Measurements from ENCODE around the gene PNPLA2. TPM values are rescaled to one million over a fixed set of nuclear protein-coding genes. Genes with fewer than 3 reads are reported as not detected.

The PNPLA2 gene
- total RNA-seq, 1 experiment from 2014 or later = 66.5 TPM

DNA sequence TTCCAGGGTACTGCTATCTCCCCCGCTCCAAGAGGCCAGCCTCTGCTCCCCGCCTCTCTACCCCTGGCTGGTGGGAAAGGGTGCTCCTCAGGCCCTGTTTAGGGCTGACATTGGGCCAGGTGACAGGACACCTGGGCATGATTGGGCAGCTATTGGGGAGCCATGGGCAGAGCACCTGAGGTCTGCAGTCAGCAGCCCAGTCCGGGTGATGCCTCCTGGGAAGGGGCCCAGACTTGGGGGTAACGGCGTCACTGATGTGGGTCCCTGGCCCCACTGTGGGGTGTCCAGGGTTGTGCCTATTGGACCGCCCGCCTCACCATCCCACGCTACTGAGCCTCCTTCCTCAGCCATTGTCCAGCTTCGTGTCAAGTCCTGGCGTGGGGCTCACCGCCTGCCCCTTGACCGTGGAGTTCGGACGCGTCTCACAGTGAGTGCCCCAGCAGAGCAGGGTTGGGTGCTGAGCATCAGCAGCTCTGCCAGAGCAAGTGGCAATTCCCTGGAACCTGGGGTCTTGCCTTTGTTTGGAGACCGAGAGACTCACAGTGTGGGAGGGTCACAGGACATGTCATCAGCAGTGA is 38.7 kb upstream of the PNPLA2 start:
- ChIA-PET POLR2A (no interaction called here), CTCF (no interaction called here)
- no peak for ATAC-seq
- H3K4me3 Mint-ChIP-seq = no peak overlapping the region
- DNase-seq (ENCODE audit: low spot score) = no peak
- TF ChIP-seq CREM (CRISPR knock-in tag; IDR thresholded peaks at IDR 0.05) (no peak), ZNF232 (CRISPR knock-in tag; IDR thresholded peaks at IDR 0.05) (no peak), E2F4 (CRISPR knock-in tag; IDR thresholded peaks at IDR 0.05; ENCODE audit: borderline replicate concordance, low read depth) (no peak), FOXP1 (CRISPR knock-in tag; IDR thresholded peaks at IDR 0.05; ENCODE audit: borderline replicate concordance) (no peak)
- no peaks in the 10 kb centered on the region for H3K27me3 Mint-ChIP-seq (ENCODE audit: low read depth)
- H3K36me3 Mint-ChIP-seq = peaks cover 12% of the 10 kb centered on the region
- H3K9me3 Mint-ChIP-seq = no peaks in the 10 kb centered on the region
- H3K4me1 Mint-ChIP-seq = peaks cover 39% of the 10 kb centered on the region
- no peak overlapping the region for H3K27ac Mint-ChIP-seq

GRCh38 chr11:782264-783174 is 36.2 kb upstream of the PNPLA2 start:
- Mint-ChIP-seq H3K36me3 (peaks cover 12% of the 10 kb centered on the region), H3K4me1 (peaks cover 28% of the 10 kb centered on the region), H3K4me3 (peak overlapping the region; percentile 52), H3K27me3 (ENCODE audit: low read depth) (no peaks in the 10 kb centered on the region), H3K9me3 (no peaks in the 10 kb centered on the region), H3K27ac (peak overlapping the region; percentile 68; the same call in 1 of the 2 replicates)
- no peak for ATAC-seq
- TF ChIP-seq FOXP1 (CRISPR knock-in tag; IDR thresholded peaks at IDR 0.05; ENCODE audit: borderline replicate concordance) (peak; percentile 30; the same call in 1 of the 2 replicates), SP1 (CRISPR knock-in tag; conservative IDR thresholded peaks at IDR 0.05) (no peak)
- TF ChIP-seq, protein P1, sequence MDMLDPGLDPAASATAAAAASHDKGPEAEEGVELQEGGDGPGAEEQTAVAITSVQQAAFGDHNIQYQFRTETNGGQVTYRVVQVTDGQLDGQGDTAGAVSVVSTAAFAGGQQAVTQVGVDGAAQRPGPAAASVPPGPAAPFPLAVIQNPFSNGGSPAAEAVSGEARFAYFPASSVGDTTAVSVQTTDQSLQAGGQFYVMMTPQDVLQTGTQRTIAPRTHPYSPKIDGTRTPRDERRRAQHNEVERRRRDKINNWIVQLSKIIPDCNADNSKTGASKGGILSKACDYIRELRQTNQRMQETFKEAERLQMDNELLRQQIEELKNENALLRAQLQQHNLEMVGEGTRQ (CRISPR knock-in tag; IDR thresholded peaks at IDR 0.05) = no peak
- no peak for DNase-seq (ENCODE audit: low spot score)
- CTCF ChIA-PET = interaction anchor here (0.6 to 3.3 kb wide), 23 partner anchors 10 to 229 kb away, joined by 3 to 13 read pairs (median 3); partner anchors contain the start of genes RPLP2, SLC25A22 and TMEM80
- POLR2A ChIA-PET = interaction anchor here (1.1 to 1.7 kb wide), 2 partner anchors 11 to 14 kb away, joined by 5 to 8 read pairs; no protein-coding TSS in a partner anchor

DNA sequence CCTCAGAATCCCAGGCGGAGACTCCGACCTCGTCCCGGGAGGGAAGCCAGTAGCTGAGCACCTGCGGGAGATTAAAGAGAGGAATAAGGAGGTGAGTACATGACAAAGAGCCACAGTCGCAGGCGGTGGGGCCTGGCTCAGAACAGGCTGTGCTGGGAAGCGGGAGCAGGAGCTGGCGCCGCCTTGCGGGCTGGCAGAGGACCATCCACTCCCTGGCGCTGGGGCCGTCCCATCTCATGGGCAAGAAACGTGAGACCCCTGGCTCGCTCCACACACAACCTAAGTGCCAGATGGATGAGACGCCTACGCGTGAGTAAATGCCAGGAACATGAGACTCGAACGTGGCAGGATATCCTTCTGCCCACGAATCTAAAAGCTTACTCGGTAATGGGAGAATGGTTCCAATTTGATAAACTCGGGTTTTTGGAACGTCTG is 35.1 kb upstream of the PNPLA2 start:
- Mint-ChIP-seq H3K4me3 (peak overlapping the region; percentile 52), H3K9me3 (no peaks in the 10 kb centered on the region), H3K27me3 (ENCODE audit: low read depth) (no peaks in the 10 kb centered on the region), H3K4me1 (peaks cover 28% of the 10 kb centered on the region), H3K27ac (peak overlapping the region; percentile 97), H3K36me3 (peaks cover 12% of the 10 kb centered on the region)
- ChIA-PET CTCF (interaction anchor here (0.6 to 3.3 kb wide), 26 partner anchors 11 to 277 kb away, joined by 3 to 13 read pairs (median 4); partner anchors contain the start of genes RPLP2, SLC25A22, TALDO1 and TMEM80), POLR2A (interaction anchor here (0.7 to 1.7 kb wide), 3 partner anchors 9 to 138 kb away, joined by 3 to 8 read pairs (median 5); no protein-coding TSS in a partner anchor)
- ATAC-seq (peak; percentile 94), DNase-seq (ENCODE audit: low spot score) (peak; percentile 97)
- TF ChIP-seq SMAD3 (CRISPR knock-in tag; IDR thresholded peaks at IDR 0.05; ENCODE audit: borderline replicate concordance) (0 out of 2 replicates have a peak, but pooled peaks have one; percentile 16), ETV6 (CRISPR knock-in tag; IDR thresholded peaks at IDR 0.05) (peak; percentile 78), HMGXB4 (CRISPR knock-in tag; IDR thresholded peaks at IDR 0.05) (no peak), NR1H2 (CRISPR knock-in tag; IDR thresholded peaks at IDR 0.05) (no peak), ZBTB21 (CRISPR knock-in tag; IDR thresholded peaks at IDR 0.05; ENCODE audit: borderline replicate concordance) (no peak), ZNF423 (CRISPR knock-in tag; IDR thresholded peaks at IDR 0.05) (peak; percentile 73), E2F1 (CRISPR knock-in tag; IDR thresholded peaks at IDR 0.05) (no peak), SP1 (CRISPR knock-in tag; conservative IDR thresholded peaks at IDR 0.05) (peak; percentile 73)
- TF ChIP-seq, protein P1 (CRISPR knock-in tag; IDR thresholded peaks at IDR 0.05) = peak; percentile 28; the same call in 1 of the 2 replicates
- TF ChIP-seq, protein P2, sequence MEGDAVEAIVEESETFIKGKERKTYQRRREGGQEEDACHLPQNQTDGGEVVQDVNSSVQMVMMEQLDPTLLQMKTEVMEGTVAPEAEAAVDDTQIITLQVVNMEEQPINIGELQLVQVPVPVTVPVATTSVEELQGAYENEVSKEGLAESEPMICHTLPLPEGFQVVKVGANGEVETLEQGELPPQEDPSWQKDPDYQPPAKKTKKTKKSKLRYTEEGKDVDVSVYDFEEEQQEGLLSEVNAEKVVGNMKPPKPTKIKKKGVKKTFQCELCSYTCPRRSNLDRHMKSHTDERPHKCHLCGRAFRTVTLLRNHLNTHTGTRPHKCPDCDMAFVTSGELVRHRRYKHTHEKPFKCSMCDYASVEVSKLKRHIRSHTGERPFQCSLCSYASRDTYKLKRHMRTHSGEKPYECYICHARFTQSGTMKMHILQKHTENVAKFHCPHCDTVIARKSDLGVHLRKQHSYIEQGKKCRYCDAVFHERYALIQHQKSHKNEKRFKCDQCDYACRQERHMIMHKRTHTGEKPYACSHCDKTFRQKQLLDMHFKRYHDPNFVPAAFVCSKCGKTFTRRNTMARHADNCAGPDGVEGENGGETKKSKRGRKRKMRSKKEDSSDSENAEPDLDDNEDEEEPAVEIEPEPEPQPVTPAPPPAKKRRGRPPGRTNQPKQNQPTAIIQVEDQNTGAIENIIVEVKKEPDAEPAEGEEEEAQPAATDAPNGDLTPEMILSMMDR (IDR thresholded peaks at IDR 0.05) = peak; percentile 57
- TF ChIP-seq, protein P3, sequence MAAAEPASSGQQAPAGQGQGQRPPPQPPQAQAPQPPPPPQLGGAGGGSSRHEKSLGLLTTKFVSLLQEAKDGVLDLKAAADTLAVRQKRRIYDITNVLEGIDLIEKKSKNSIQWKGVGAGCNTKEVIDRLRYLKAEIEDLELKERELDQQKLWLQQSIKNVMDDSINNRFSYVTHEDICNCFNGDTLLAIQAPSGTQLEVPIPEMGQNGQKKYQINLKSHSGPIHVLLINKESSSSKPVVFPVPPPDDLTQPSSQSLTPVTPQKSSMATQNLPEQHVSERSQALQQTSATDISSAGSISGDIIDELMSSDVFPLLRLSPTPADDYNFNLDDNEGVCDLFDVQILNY (CRISPR knock-in tag; IDR thresholded peaks at IDR 0.05) = no peak
- TF ChIP-seq, protein P4, sequence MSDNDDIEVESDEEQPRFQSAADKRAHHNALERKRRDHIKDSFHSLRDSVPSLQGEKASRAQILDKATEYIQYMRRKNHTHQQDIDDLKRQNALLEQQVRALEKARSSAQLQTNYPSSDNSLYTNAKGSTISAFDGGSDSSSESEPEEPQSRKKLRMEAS (CRISPR knock-in tag; IDR thresholded peaks at IDR 0.05) = peak; percentile 78
